ENCODE measurements around the gene TNRC6C. TPM values are rescaled to one million over a fixed set of nuclear protein-coding genes. Genes with fewer than 3 reads are reported as not detected.

TNRC6C gene
- total and polyA plus RNA-seq, 5 donors from 2014 or later: 2.3 to 77.1 (median 3.0) TPM

DNA sequence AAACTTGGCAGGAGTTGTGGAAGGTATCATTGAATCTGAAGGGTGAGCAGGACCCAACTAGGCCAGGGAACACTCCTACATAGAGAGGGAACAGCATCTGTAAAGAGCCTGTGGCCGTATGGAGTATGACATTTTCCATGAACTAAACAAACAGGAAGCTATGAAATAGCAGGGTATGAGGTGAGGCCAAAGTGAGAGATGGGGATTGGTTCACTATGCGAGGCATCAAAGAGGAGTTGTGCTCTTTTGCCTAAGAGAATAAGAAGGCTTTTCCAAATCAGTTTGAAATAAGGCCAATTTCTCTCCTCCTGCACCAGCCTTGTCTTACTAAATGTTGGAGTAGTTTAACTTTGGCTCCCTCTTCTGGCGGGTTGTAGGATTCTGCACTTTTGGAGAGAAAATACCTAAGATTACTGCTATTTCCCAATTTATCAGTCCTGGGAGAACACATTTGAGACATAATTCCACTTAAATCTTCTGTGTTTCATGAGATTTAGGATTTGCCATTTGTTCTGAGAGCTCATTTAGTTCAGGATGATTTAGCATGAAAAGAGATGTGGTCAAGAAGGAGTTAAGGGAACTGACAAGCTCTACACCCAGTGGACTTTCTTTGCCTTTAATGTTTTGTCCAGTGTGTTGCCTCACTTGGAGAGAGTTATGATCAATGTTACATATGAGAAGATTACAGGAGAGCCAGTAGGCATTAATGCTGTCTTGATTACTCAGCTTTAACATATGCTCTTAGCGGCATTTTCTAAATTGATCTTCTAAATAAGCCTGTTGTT is 55.4 kb downstream of the TNRC6C start:
- peak overlapping the region in 1 of 3 donors; percentile 63 for H3K27ac Mint-ChIP-seq

DNA sequence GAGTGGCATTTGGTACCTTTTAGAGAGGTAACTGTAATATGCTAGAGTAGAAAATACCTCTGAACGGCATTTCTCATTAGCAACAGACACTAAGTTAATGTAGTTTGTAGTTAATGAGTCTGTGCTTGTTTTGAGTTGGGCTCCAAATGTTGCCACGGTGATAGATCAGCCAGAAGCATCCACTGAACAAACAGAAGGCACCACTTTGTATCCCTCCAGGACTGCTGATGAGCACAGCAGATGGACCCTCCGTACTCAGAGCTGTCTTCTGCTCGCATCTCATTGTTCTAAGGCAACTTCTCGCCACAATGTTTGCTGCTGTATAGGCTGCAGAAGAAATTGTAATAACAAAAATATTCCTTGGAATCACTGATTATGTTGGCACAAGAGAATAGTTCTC is 56.1 kb downstream of the TNRC6C start:
- Histone ChIP-seq H3K4me1 (ENCODE audit: control insufficient read depth, insufficient read depth, low read length, poor library complexity, severe bottlenecking) (peaks cover 2% of the 10 kb centered on the region), H3K27ac (ENCODE audit: insufficient read depth, low read length, poor library complexity, severe bottlenecking) (no peak overlapping the region), H3K4me3 (ENCODE audit: low read depth, low read length) (no peak overlapping the region), H3K27me3 (ENCODE audit: control insufficient read depth, insufficient read depth, low read length) (no peaks in the 10 kb centered on the region), H3K36me3 (ENCODE audit: control insufficient read depth, insufficient read depth, low read length) (peaks cover 23% of the 10 kb centered on the region), H3K9me3 (ENCODE audit: control insufficient read depth in 2 of 2, low read length in 2 of 2) (no peaks in the 10 kb centered on the region)
- Mint-ChIP-seq H3K36me3 (peaks cover 12% of the 10 kb centered on the region), H3K27me3 (no peaks in the 10 kb centered on the region), H3K9me3 (no peaks in the 10 kb centered on the region), H3K4me1 (peaks cover 24 to 46% (median 31%) of the 10 kb centered on the region in 4 donors), H3K4me3 (no peak overlapping the region), H3K27ac (no peak overlapping the region)
- DNase-seq (no peak), ATAC-seq (ENCODE audit: low read depth in 2 of 2) (no peak)

More for the DNA sequence above, 55.4 kb downstream of the TNRC6C start:
- Mint-ChIP-seq H3K9me3 (no peaks in the 10 kb centered on the region), H3K4me1 (peaks cover 17 to 44% (median 25%) of the 10 kb centered on the region in 4 donors), H3K4me3 (no peak overlapping the region), H3K27me3 (no peaks in the 10 kb centered on the region), H3K36me3 (peaks cover 16% of the 10 kb centered on the region)
- H3K9me3 ChIP-seq (ENCODE audit: control insufficient read depth in 2 of 2, low read length in 2 of 2): no peaks in the 10 kb centered on the region
- peaks cover 25% of the 10 kb centered on the region for H3K36me3 ChIP-seq (ENCODE audit: control insufficient read depth, insufficient read depth, low read length)
- ATAC-seq (ENCODE audit: low read depth in 2 of 2): peak; percentile 51 to 52
- H3K27ac ChIP-seq (ENCODE audit: insufficient read depth, low read length, poor library complexity, severe bottlenecking): peak overlapping the region; percentile 18
- DNase-seq: peak; percentile 35 to 80 (median 64)
- H3K27me3 ChIP-seq (ENCODE audit: control insufficient read depth, insufficient read depth, low read length): no peaks in the 10 kb centered on the region
- no peak overlapping the region for H3K4me3 ChIP-seq (ENCODE audit: low read depth, low read length)
- no peaks in the 10 kb centered on the region for H3K4me1 ChIP-seq (ENCODE audit: control insufficient read depth, insufficient read depth, low read length, poor library complexity, severe bottlenecking)

DNA sequence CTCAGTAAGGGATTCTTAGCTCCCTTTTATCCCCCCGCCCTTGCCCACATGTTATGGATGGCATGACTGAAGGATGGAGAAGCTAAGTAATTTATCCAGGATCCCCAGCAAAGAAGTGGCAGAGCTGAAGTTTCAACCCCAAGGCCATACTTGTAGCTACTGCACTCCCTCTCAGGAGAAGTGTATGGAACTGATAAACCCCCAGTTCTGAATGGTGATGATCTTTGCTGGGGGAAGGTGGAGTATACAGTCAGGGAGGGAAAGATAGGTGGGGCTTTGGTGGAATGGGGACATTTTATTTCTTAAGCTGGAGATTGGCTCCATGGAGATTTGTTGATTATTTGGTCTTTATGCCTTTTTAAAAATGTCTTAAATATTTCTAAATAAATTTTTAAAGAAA is 58.3 kb downstream of the TNRC6C start:
- Mint-ChIP-seq H3K4me3 (no peak overlapping the region), H3K9me3 (no peaks in the 10 kb centered on the region), H3K4me1 (peaks cover 26 to 45% (median 35%) of the 10 kb centered on the region in 4 donors), H3K36me3 (peaks cover 8% of the 10 kb centered on the region), H3K27ac (peak overlapping the region in 1 of 3 donors; percentile 63), H3K27me3 (no peaks in the 10 kb centered on the region)
- ATAC-seq (ENCODE audit: low read depth in 2 of 2) (no peak), DNase-seq (no peak)
- Histone ChIP-seq H3K9me3 (ENCODE audit: control insufficient read depth in 2 of 2, low read length in 2 of 2) (no peaks in the 10 kb centered on the region), H3K27me3 (ENCODE audit: control insufficient read depth, insufficient read depth, low read length) (no peaks in the 10 kb centered on the region), H3K4me3 (ENCODE audit: low read depth, low read length) (no peak overlapping the region), H3K4me1 (ENCODE audit: control insufficient read depth, insufficient read depth, low read length, poor library complexity, severe bottlenecking) (peaks cover 17% of the 10 kb centered on the region), H3K27ac (ENCODE audit: insufficient read depth, low read length, poor library complexity, severe bottlenecking) (no peak overlapping the region), H3K36me3 (ENCODE audit: control insufficient read depth, insufficient read depth, low read length) (peaks cover 8% of the 10 kb centered on the region)

DNA sequence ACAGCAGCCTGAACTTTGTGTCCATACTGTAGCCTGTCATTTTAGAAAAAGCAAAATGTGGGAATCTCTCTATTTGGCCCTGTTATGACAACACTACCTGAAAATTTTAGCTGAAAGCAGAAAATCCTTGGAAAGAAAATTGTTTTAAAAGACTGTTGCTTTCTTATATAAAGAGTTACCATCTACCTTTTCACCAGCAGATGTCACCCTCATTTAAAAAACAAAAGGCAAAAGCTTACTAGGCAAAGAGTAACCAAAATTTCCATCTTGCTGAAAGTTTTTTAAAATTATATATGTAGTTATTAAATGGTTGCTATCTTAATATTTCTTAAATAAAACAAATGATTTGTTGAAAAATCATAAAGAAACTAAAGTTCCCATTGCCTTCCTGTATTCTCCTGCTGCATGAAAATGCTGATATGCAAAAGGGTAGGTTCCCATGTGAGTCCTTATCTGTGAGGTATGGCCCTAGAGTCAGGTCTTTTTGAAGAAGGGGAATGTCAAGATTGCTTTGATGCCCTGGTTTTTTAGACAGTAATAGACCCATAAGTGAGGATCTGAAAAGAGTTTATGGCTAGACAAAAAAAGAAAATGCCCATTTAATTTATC is 61.0 kb downstream of the TNRC6C start:
- H3K36me3 Mint-ChIP-seq: peaks cover 4% of the 10 kb centered on the region
- no peak for ATAC-seq (ENCODE audit: low read depth in 2 of 2)
- H3K27ac Mint-ChIP-seq: peak overlapping the region; percentile 57 to 90 (median 82)

DNA sequence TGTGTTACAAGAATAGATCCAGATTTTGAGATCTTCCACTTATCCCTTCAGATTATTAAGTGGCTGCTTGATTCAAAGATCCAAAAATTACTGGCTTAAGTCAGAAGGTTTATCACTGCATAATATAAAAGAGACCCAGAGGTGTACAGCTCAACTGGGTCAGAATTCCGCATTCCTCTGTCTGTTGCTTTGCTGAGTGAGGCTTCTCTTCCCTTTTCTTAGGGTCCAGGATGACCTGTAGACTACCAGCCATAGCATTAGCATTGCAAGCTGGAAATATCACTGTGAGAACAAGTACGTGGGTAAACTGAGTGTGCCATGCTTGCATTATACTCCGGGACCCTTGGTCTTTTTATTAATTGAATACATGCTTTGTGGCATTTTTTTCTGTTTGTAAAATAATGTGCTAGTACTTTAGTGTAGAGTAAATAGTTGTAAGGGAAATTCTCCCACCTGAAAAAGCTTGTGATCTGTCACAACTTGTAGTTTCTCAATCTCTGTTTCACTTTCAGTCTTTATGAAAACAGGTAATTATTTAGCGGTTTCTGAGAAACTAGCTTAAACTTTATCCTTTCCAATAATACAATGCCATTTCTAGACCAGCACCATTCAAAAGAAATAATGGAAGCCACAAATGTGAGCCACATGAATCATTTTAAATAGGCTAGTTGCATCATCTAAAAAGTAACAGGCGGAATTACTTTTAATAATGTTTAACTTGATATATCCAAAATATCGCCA is 61.6 kb downstream of the TNRC6C start:
- no peaks in the 10 kb centered on the region for H3K27me3 Mint-ChIP-seq
- H3K4me1 Mint-ChIP-seq: peaks cover 20 to 37% (median 27%) of the 10 kb centered on the region in 4 donors
- H3K4me3 Mint-ChIP-seq: peak overlapping the region; percentile 51 to 90 (median 70)
- H3K4me3 ChIP-seq (ENCODE audit: low read depth, low read length): peak overlapping the region; percentile 85
- no peaks in the 10 kb centered on the region for H3K27me3 ChIP-seq (ENCODE audit: control insufficient read depth, insufficient read depth, low read length)
- H3K27ac Mint-ChIP-seq: peak overlapping the region; percentile 57 to 90 (median 82)
- H3K36me3 Mint-ChIP-seq: peaks cover 11% of the 10 kb centered on the region
- no peaks in the 10 kb centered on the region for H3K9me3 Mint-ChIP-seq
- DNase-seq: peak in 2 of 3 donors; percentile 28 to 82
- H3K36me3 ChIP-seq (ENCODE audit: control insufficient read depth, insufficient read depth, low read length): peaks cover 15% of the 10 kb centered on the region
- H3K4me1 ChIP-seq (ENCODE audit: control insufficient read depth, insufficient read depth, low read length, poor library complexity, severe bottlenecking): peaks cover 17% of the 10 kb centered on the region
- ATAC-seq (ENCODE audit: low read depth in 2 of 2): peak; percentile 68 to 77
- no peaks in the 10 kb centered on the region for H3K9me3 ChIP-seq (ENCODE audit: control insufficient read depth in 2 of 2, low read length in 2 of 2)
- peak overlapping the region; percentile 64 for H3K27ac ChIP-seq (ENCODE audit: insufficient read depth, low read length, poor library complexity, severe bottlenecking)

More for the DNA sequence above, 61.0 kb downstream of the TNRC6C start:
- Histone ChIP-seq H3K36me3 (ENCODE audit: control insufficient read depth, insufficient read depth, low read length) (peaks cover 12% of the 10 kb centered on the region), H3K27me3 (ENCODE audit: control insufficient read depth, insufficient read depth, low read length) (no peaks in the 10 kb centered on the region), H3K4me3 (ENCODE audit: low read depth, low read length) (peak overlapping the region; percentile 85), H3K27ac (ENCODE audit: insufficient read depth, low read length, poor library complexity, severe bottlenecking) (peak overlapping the region; percentile 64), H3K9me3 (ENCODE audit: control insufficient read depth in 2 of 2, low read length in 2 of 2) (no peaks in the 10 kb centered on the region), H3K4me1 (ENCODE audit: control insufficient read depth, insufficient read depth, low read length, poor library complexity, severe bottlenecking) (peaks cover 17% of the 10 kb centered on the region)
- Mint-ChIP-seq H3K9me3 (no peaks in the 10 kb centered on the region), H3K4me3 (peak overlapping the region in 1 of 4 donors; percentile 69), H3K4me1 (peaks cover 20 to 34% (median 26%) of the 10 kb centered on the region in 4 donors), H3K27me3 (no peaks in the 10 kb centered on the region)
- peak in 2 of 3 donors; percentile 38 to 71 for DNase-seq

DNA sequence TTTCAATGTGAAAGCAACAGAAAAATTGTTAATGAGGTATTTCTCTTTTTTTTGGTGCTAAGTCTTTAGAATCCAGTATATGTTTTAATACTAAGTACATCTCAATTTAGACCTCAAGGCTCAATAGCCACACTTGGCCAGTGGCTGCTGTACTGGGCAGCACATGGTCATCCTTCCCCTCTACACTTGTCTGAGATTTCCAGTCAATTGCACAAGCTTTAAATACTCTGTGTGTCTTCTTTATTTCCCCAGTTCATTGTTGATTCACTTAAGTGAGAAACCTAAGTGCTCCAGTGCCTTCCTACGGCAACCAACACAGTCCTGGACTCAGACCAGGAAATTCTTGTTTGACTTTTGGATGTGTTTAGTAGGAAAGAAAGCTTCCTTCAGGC is 62.2 kb downstream of the TNRC6C start:
- H3K36me3 Mint-ChIP-seq: peaks cover 13% of the 10 kb centered on the region
- H3K4me1 Mint-ChIP-seq: peaks cover 20 to 40% (median 28%) of the 10 kb centered on the region in 4 donors
- peaks cover 17% of the 10 kb centered on the region for H3K4me1 ChIP-seq (ENCODE audit: control insufficient read depth, insufficient read depth, low read length, poor library complexity, severe bottlenecking)
- no peaks in the 10 kb centered on the region for H3K9me3 ChIP-seq (ENCODE audit: control insufficient read depth in 2 of 2, low read length in 2 of 2)
- no peak for ATAC-seq (ENCODE audit: low read depth in 2 of 2)
- H3K27ac Mint-ChIP-seq: peak overlapping the region in 2 of 3 donors; percentile 60 to 90
- peak overlapping the region in 3 of 4 donors; percentile 14 to 90 (median 51) for H3K4me3 Mint-ChIP-seq
- no peaks in the 10 kb centered on the region for H3K9me3 Mint-ChIP-seq
- no peaks in the 10 kb centered on the region for H3K27me3 Mint-ChIP-seq
- DNase-seq: no peak
- no peaks in the 10 kb centered on the region for H3K27me3 ChIP-seq (ENCODE audit: control insufficient read depth, insufficient read depth, low read length)
- peaks cover 14% of the 10 kb centered on the region for H3K36me3 ChIP-seq (ENCODE audit: control insufficient read depth, insufficient read depth, low read length)
- peak overlapping the region; percentile 64 for H3K27ac ChIP-seq (ENCODE audit: insufficient read depth, low read length, poor library complexity, severe bottlenecking)
- peak overlapping the region; percentile 85 for H3K4me3 ChIP-seq (ENCODE audit: low read depth, low read length)

DNA sequence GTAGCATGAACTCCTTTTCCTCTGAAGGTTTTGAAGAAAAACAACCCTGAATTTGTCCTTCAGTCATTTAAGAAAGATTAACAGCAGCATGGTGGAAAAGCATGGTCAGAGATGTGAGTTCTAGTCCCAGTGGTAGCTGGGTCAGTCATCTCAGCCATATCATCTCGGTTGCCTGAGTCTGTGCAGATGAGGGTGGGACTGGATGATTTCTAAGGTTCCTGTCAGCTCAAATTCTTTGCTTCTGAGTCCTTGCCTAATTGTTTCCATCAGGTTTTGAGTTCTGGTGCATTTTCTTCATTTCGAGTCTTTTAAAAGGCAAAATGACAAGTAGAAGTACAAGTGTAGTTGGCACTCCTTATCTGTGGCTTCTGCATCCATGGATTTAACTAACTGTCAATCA is 63.9 kb downstream of the TNRC6C start:
- Histone ChIP-seq H3K4me1 (ENCODE audit: control insufficient read depth, insufficient read depth, low read length, poor library complexity, severe bottlenecking) (peaks cover 17% of the 10 kb centered on the region), H3K27ac (ENCODE audit: insufficient read depth, low read length, poor library complexity, severe bottlenecking) (no peak overlapping the region), H3K36me3 (ENCODE audit: control insufficient read depth, insufficient read depth, low read length) (peaks cover 14% of the 10 kb centered on the region), H3K4me3 (ENCODE audit: low read depth, low read length) (no peak overlapping the region), H3K9me3 (ENCODE audit: control insufficient read depth in 2 of 2, low read length in 2 of 2) (no peaks in the 10 kb centered on the region), H3K27me3 (ENCODE audit: control insufficient read depth, insufficient read depth, low read length) (no peaks in the 10 kb centered on the region)
- DNase-seq (no peak), ATAC-seq (ENCODE audit: low read depth in 2 of 2) (no peak)
- peaks cover 30 to 51% (median 40%) of the 10 kb centered on the region in 4 donors for H3K4me1 Mint-ChIP-seq
- H3K27me3 Mint-ChIP-seq: no peaks in the 10 kb centered on the region
- H3K27ac Mint-ChIP-seq: peak overlapping the region in 1 of 3 donors; percentile 44
- no peaks in the 10 kb centered on the region for H3K9me3 Mint-ChIP-seq
- no peak overlapping the region for H3K4me3 Mint-ChIP-seq
- H3K36me3 Mint-ChIP-seq: peaks cover 9% of the 10 kb centered on the region
